ENCODE data around the gene DPEP3.

DPEP3 gene

GRCh38 chr16:67945392-67945933, 34.8 kb downstream of the DPEP3 start:
- Histone ChIP-seq H3K79me2 (ENCODE audit: low read length) (no peaks in the 10 kb centered on the region), H3K4me3 (ENCODE audit: low read length) (no peak overlapping the region), H4K20me1 (ENCODE audit: insufficient read depth, low read length) (peaks cover 18% of the 10 kb centered on the region; the same call in 1 of the 2 replicates), H3K9me3 (ENCODE audit: insufficient read depth, low read length) (no peaks in the 10 kb centered on the region), H3K4me1 (ENCODE audit: low read length) (no peaks in the 10 kb centered on the region), H3K27ac (ENCODE audit: low read length) (no peak overlapping the region), H3K9ac (ENCODE audit: low read length) (no peak overlapping the region), H2AFZ (ENCODE audit: low read depth, low read length) (no peak overlapping the region), H3K4me2 (ENCODE audit: low read length) (no peak overlapping the region), H3K36me3 (replicated peaks; ENCODE audit: low read depth, low read length) (peaks cover 30% of the 10 kb centered on the region), H3K27me3 (ENCODE audit: low read depth, low read length) (no peaks in the 10 kb centered on the region)
- TF ChIP-seq CTCF (IDR thresholded peaks at IDR 0.05; ENCODE audit: low read depth, low read length) (no peak), EZH2phosphoT487 (IDR thresholded peaks at IDR 0.05; ENCODE audit: low read depth) (no peak)

- no peak overlapping the region for H2AFZ ChIP-seq (ENCODE audit: low read depth, low read length)
- H3K4me1 ChIP-seq (ENCODE audit: low read length), result no peaks in the 10 kb centered on the region
- H3K36me3 ChIP-seq (replicated peaks; ENCODE audit: low read depth, low read length), result peaks cover 37% of the 10 kb centered on the region
- H3K9ac ChIP-seq (ENCODE audit: low read length), result no peak overlapping the region
- TF ChIP-seq CTCF (IDR thresholded peaks at IDR 0.05; ENCODE audit: low read depth, low read length) (no peak), EZH2phosphoT487 (IDR thresholded peaks at IDR 0.05; ENCODE audit: low read depth) (no peak)
- no peaks in the 10 kb centered on the region for H3K27me3 ChIP-seq (ENCODE audit: low read depth, low read length)
- no peak overlapping the region for H3K4me2 ChIP-seq (ENCODE audit: low read length)
- no peak overlapping the region for H3K27ac ChIP-seq (ENCODE audit: low read length)
- no peaks in the 10 kb centered on the region for H3K9me3 ChIP-seq (ENCODE audit: insufficient read depth, low read length)
- no peaks in the 10 kb centered on the region; the same call in 1 of the 2 replicates for H3K79me2 ChIP-seq (ENCODE audit: low read length)
- H3K4me3 ChIP-seq (ENCODE audit: low read length), result no peak overlapping the region
- peaks cover 18% of the 10 kb centered on the region; the same call in 1 of the 2 replicates for H4K20me1 ChIP-seq (ENCODE audit: insufficient read depth, low read length)
Measured at GRCh38 chr16:67944690-67945391, 35.5 kb downstream of the DPEP3 start.

- Histone ChIP-seq H3K9ac (ENCODE audit: low read length) (no peak within 1 kb of the TSS), H3K27ac (ENCODE audit: low read length) (no peak within 1 kb of the TSS), H2AFZ (ENCODE audit: low read depth, low read length) (no peak within 1 kb of the TSS), H3K4me2 (ENCODE audit: low read length) (no peak within 1 kb of the TSS), H3K27me3 (ENCODE audit: low read depth, low read length) (no peaks in the 10 kb centered on the region), H3K4me3 (ENCODE audit: low read length) (no peak within 1 kb of the TSS), H3K36me3 (replicated peaks; ENCODE audit: low read depth, low read length) (peaks cover 42% of the 10 kb centered on the region), H3K79me2 (ENCODE audit: low read length) (peaks cover 6% of the 10 kb centered on the region; the same call in 1 of the 2 replicates), H3K4me1 (ENCODE audit: low read length) (no peaks in the 10 kb centered on the region), H4K20me1 (ENCODE audit: insufficient read depth, low read length) (peaks cover 18% of the 10 kb centered on the region; the same call in 1 of the 2 replicates), H3K9me3 (ENCODE audit: insufficient read depth, low read length) (no peaks in the 10 kb centered on the region)
- no peak for TF ChIP-seq CTCF (IDR thresholded peaks at IDR 0.05; ENCODE audit: low read depth, low read length)
- TF ChIP-seq EZH2phosphoT487 (IDR thresholded peaks at IDR 0.05; ENCODE audit: low read depth), result no peak
Measured at GRCh38 chr16:67943619-67944504, 36.4 kb downstream of the DPEP3 start, which contains the start of gene LCAT. LCAT (minus strand) TSS chr16:67944120; CDS start chr16:67944101, 19 bp downstream.

GRCh38 chr16:67943256-67943618, 37.1 kb downstream of the DPEP3 start:
- Histone ChIP-seq H3K27ac (ENCODE audit: low read length) (no peak overlapping the region), H3K4me2 (ENCODE audit: low read length) (no peak overlapping the region), H3K36me3 (replicated peaks; ENCODE audit: low read depth, low read length) (peaks cover 37% of the 10 kb centered on the region), H4K20me1 (ENCODE audit: insufficient read depth, low read length) (peaks cover 18% of the 10 kb centered on the region; the same call in 1 of the 2 replicates), H3K9me3 (ENCODE audit: insufficient read depth, low read length) (no peaks in the 10 kb centered on the region), H2AFZ (ENCODE audit: low read depth, low read length) (no peak overlapping the region), H3K4me1 (ENCODE audit: low read length) (no peaks in the 10 kb centered on the region), H3K9ac (ENCODE audit: low read length) (no peak overlapping the region), H3K27me3 (ENCODE audit: low read depth, low read length) (no peaks in the 10 kb centered on the region), H3K4me3 (ENCODE audit: low read length) (no peak overlapping the region), H3K79me2 (ENCODE audit: low read length) (peaks cover 6% of the 10 kb centered on the region; the same call in 1 of the 2 replicates)
- TF ChIP-seq CTCF (IDR thresholded peaks at IDR 0.05; ENCODE audit: low read depth, low read length), result no peak
- no peak for TF ChIP-seq EZH2phosphoT487 (IDR thresholded peaks at IDR 0.05; ENCODE audit: low read depth)
